ENCODE measurements around the gene NANS.
"Not testable (repeated sequence)": the region's sequence is repeated elsewhere in the genome, so short reads cannot be mapped to it uniquely, and the experiment has no call there.

Gene NANS, protein sequence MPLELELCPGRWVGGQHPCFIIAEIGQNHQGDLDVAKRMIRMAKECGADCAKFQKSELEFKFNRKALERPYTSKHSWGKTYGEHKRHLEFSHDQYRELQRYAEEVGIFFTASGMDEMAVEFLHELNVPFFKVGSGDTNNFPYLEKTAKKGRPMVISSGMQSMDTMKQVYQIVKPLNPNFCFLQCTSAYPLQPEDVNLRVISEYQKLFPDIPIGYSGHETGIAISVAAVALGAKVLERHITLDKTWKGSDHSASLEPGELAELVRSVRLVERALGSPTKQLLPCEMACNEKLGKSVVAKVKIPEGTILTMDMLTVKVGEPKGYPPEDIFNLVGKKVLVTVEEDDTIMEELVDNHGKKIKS

DNA sequence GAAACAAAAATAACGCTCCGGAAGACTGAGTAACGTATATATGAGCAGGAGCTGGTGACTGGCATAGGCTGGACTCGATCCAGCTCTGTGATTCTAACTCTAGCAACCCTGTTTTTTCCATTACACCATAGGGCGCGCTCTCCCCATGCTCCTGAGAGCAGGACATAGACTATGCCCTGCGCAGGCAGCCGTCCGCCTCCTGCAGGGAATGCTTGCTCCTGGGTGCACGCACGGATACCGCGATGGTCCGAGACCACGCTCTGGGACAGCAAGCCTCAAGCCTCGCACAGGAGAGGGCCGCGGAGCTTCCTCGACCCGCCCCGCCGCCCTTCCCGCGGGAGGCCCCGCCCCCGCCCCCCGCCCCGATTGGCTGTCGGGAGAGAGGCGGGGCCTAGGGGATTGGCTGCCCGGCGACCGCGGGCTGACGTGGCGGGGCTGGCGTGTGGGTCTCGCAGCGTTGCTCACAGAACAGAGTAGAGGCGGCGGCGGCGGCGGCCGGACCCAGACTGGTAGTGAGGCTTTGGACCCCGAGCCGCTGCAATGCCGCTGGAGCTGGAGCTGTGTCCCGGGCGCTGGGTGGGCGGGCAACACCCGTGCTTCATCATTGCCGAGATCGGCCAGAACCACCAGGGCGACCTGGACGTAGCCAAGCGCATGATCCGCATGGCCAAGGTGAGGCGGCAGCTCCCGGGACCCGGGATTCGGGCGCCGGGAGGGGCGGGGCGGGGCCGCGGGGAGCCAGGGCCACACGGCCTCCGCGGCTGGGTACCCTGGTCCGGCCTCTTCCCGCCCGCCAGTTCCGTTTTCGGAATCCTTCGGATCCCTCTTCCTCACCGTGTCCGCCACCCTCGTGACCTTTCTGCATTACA, at the start of gene NANS:
Gene NANS (plus strand): TSS at position 464 of the 869 bp plus-strand sequence. CDS start 77 bp downstream, at position 541.
- peak; percentile 96 for DNase-seq

GRCh38 chr9:98007251-98007928, 49.1 kb upstream of the NANS start:
- peak; percentile 31 for DNase-seq

- no peak for DNase-seq
These were observed 47.8 kb upstream of the NANS start for GRCh38 chr9:98008764-98009163.

DNA sequence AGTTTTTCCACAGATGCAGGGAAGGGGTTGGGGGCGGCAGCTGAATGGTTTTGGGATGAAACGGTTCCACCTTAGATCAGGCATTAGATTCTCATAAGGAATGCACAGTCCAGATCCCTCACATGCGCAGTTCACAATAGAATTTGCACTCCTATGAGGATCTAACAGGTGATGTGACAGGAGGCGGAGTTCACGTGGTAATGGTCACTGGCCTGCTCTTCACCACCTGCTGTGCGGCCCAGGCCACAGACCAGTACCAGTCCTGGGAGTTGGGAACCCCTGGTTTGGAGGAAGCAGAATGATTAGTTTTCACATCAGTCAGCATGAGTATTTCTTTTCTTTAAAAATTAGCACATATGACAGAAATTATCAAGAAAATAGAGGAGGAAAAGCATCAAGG, 47.1 kb upstream of the NANS start:
- no peak for DNase-seq

- no peak for DNase-seq
These were observed 46.6 kb upstream of the NANS start for GRCh38 chr9:98009936-98010335.

GRCh38 chr9:98010445-98010844, 46.1 kb upstream of the NANS start:
- DNase-seq: peak; percentile 39

DNA sequence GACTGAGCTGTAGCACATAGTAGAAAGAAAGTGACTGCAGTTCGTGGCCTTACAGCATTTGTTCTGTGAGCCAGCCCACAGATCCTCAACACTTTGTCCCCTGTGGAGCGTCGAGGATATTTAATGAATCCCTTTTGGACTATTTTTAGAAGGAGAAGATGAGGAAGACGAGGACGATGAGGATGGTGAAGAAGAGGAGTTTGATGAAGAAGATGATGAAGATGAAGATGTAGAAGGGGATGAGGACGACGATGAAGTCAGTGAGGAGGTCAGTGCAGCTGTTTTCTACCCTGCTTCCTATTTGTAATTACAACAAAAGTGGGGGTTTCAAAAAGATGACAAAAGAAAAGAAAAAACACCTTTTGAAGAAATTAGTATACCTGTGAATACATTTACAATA, 45.4 kb upstream of the NANS start:
- DNase-seq: no peak

- DNase-seq: no peak
These were observed 40.3 kb upstream of the NANS start for GRCh38 chr9:98016137-98016680.

DNA sequence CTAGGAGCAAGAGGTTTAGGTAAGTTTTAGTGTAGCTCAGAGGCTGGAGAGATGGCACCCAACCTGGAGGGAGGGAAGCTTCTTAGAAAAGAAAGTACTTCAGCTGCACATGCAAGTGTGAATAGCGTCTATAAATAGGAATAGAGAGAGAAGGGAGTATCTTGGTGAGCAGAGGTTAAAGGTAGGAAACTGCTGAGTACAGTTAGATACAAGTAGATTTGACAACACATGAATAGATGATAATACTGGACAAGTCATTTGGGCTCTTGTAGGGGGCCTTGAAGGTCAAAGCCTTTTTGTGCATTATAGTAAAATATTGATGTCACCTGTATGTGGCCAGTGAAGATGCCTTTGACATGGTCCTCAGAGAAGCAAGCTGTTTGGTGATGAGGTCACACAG, 39.2 kb upstream of the NANS start:
- no peak for DNase-seq

GRCh38 chr9:98018347-98018746, 38.2 kb upstream of the NANS start:
- no peak for DNase-seq

- DNase-seq: no peak
These were observed 37.4 kb upstream of the NANS start for GRCh38 chr9:98019098-98019497.

- not testable (repeated sequence) for DNase-seq
These were observed 36.7 kb upstream of the NANS start for GRCh38 chr9:98019869-98020268.

GRCh38 chr9:98020476-98021145, 35.9 kb upstream of the NANS start:
- no peak for DNase-seq

DNA sequence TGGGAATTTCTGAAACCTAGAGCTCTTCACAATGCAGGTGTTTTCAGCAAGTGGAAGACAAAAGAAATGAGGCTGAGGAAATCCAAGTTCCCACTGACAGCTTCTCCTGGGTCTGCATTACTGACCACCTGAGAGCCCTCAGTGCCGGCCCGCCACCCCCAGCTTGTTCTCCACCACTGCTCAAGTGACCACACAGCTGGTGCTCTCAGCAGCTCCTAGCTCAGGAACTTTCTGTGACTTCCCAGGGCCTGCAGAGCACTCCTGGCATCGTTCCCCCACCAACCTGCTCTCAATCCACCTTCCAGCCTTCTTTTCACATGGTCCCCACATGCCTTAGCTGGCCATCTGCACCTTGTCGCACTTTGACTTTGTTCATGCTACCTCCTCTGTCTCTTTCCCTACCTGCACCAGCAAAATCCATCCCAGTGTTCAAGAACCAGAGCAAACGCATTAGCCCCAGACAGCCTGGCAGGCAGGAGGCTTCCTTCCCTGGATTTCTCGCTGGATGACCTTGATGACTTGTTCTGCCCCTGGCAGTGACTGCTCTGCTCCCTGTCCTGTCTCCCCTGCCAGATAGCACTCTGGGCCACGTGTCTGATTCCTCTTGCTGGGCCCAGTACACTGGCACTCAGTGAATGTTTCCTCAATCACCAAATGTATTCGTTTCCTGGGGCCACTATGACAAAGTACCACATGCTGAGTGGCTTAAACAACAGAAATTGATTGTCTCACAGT, 35.1 kb upstream of the NANS start:
- no peak for DNase-seq

DNA sequence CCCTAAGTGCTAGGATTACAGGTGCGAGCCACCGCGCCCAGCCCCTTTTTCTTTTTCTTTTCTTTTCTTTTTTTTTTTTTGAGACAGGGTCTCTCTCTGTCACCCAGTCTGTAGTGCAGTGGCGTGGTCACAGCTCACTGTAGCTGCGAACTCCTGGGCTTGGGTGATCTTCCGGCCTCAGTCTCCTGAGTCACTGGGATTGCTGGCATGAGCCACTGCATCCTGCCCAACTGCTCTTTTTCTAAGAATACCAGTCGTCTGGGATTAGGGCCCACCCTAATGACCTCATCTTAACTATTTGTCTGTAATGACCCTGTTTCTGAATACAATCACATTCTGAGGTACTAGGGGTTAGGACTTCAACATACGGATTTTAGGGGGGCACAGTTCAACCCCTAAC, 34.1 kb upstream of the NANS start:
- no peak for DNase-seq

- DNase-seq: no peak
These were observed 31.8 kb upstream of the NANS start for GRCh38 chr9:98024702-98025101.

DNA sequence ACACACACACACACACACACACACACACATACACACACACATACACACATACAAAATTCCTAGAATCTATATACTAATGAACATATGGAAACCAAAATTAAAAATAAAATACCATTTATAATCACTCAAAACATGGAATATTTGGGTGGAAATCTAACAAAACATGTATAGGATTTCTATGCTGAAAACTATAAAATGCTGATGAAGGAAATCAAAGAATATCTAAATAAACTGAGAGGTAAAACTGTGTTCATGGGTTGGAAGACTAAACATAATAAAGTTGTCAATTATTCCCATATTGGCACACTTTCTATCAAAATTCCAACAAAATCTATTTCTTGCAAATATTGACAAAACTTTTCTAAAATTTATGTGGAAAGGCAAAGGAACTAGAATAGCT, 25.4 kb upstream of the NANS start:
- DNase-seq: no peak

GRCh38 chr9:98031935-98032334, 24.6 kb upstream of the NANS start:
- no peak for DNase-seq

DNA sequence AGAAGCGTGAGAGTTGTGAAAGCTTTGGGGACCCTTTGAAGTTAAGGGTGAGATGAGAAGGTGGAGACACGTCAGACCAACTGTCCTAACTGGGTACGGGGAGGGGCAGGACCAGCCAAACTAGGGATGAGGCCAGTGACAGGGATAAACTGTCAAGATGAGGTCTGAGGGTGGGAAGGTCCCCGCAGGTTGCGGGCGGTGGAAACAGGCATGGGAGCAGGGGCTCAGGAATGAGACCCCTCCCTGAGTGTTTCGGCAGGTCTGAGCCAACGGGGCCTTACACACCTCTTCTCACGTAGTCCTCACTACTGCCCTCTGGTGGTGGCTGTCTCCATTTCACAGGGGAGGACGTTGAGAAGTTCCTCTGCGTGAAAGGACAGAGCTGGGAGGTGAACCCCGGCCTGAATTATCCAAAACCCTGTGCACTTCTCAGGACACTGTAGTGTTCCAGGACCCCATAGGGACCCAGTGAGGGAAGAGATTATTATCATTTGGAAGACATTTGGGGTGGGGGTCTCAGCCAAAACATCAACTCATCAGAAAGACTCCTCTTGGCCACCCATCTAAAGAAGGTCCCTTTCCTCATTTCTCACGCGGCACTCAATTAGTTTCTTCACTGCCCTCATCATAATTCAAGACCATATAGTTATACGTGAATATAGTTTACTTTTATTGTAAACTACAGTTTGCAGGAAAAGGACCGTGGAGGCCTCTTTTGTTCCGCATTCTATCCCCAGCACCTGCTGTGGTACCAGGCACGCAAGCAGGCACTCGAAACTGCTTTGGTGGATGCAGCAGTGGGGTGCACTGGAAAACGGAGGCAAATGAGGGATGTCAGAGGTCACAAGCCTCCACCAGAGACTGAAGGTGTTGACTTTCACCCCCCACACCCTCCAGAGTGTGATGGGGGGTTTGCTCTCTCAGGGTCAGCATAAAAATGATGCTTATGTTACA, 21.7 kb upstream of the NANS start:
- DNase-seq: peak; percentile 95

GRCh38 chr9:98037357-98037756, 19.2 kb upstream of the NANS start:
- no peak for DNase-seq

DNA sequence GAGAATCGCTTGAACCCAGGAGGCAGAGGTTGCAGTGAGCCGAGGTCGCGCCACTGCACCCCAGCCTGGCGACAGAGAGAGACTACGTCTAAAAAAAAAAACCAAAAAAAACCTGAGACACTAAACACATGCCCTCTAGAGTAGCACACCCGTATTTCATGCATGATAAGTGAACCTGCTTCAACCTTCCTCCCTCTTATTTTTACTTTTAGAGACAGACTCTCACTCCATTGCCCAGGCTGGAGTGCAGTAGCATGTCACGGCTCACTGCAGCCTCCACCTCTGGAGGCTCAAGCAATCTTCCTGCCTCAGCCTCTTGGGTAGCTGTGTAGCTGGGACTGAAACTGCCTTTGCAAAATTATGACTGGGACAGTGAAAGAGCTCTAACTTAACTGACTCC, 17.6 kb upstream of the NANS start:
- DNase-seq: no peak

All from activated CD4-positive, alpha-beta T cell treated with anti-CD3 and anti-CD28 coated beads for 48 hours (primary cell).